Gastrocnemius medialis (tissue), 4 donors: ENCODE measurements around the gene RGL2.

Experiments used
- POLR2A ChIP-seq, 2 donors: fragments of 450-650 bp; IDR thresholded peaks; one replicate each; pipeline ENCODE4 v1.6.1; 2017; ENCODE audit warnings: antibody characterized with exemption in 2 of 2, mild to moderate bottlenecking in 2 of 2, moderate library complexity in 2 of 2
- TF ChIP-seq, protein P1 (sequence below), 5 experiments: fragments of 450-650 bp in 3 of 5; fragments of 200-600 bp in 2 of 5; sonication (generic) in 2 of 5; IDR thresholded peaks in 4 of 5; conservative IDR thresholded peaks in 1 of 5; 1 replicate in 4 of 5; 2 replicates in 1 of 5; pipeline ENCODE4 v1.5.1; 2016 to 2019; ENCODE audit warnings: antibody characterized with exemption in 5 of 5, mild to moderate bottlenecking in 3 of 5, moderate library complexity in 3 of 5

DNA sequence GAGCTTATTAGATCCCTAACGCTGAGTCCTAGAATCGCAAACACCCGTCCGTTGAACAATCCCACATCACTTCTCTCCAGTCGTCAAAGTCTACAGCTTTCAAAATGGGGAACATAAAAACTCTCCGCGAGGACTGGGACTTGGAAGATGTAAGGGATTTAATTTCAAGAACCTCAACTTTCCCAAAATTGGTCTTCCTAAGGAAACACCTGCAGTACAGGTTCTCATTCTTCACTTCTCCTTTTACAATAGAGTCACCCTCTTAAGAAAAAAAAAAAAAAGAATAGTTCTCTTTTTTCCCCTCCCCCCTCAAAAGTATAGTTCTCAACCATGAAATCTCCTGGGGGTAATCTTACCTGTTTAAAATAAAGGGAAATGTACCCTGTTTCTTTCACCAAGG is 25.4 kb upstream of the RGL2 start:
- TF ChIP-seq, protein P1, sequence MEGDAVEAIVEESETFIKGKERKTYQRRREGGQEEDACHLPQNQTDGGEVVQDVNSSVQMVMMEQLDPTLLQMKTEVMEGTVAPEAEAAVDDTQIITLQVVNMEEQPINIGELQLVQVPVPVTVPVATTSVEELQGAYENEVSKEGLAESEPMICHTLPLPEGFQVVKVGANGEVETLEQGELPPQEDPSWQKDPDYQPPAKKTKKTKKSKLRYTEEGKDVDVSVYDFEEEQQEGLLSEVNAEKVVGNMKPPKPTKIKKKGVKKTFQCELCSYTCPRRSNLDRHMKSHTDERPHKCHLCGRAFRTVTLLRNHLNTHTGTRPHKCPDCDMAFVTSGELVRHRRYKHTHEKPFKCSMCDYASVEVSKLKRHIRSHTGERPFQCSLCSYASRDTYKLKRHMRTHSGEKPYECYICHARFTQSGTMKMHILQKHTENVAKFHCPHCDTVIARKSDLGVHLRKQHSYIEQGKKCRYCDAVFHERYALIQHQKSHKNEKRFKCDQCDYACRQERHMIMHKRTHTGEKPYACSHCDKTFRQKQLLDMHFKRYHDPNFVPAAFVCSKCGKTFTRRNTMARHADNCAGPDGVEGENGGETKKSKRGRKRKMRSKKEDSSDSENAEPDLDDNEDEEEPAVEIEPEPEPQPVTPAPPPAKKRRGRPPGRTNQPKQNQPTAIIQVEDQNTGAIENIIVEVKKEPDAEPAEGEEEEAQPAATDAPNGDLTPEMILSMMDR (IDR thresholded peaks at IDR 0.05 in 4 of 5, conservative IDR thresholded peaks at IDR 0.05 in 1 of 5): no peak
- TF ChIP-seq POLR2A (IDR thresholded peaks at IDR 0.05): no peak
